Measurements from ENCODE around the gene PMEPA1. TPM values are rescaled to one million over a fixed set of nuclear protein-coding genes. Genes with fewer than 3 reads are reported as not detected.

Gene PMEPA1
- total and polyA plus RNA-seq, 10 of the 15 experiments (the other 5 are each of a cell fraction or from before 2014, with no cell fraction given): 0.02 to 0.10 (median 0.04) TPM; not detected in 3

DNA sequence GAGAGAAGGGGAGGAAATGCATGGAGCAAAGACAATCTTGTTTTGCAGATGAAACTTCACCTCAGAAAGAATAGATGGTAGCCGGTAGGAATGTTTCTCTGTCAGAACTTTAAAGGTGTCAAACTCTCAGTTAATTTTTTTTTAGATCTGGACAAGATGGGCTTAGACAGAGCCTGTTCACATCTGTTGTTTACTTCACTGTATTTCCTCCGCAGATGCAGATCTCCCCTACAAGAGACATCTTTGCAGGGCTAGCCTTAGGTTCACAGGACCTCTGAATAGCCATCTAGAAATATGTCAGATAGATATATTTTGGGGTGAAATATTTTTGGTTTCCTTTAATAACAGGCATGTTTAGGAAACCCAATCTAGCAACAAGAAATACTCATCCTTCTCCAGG lies 77.5 kb downstream of the PMEPA1 start (continued):
- TF ChIP-seq CHD1 (IDR thresholded peaks at IDR 0.05; ENCODE audit: low read depth, low read length) (no peak), HDAC6 (IDR thresholded peaks at IDR 0.05; ENCODE audit: unreplicated experiment) (no peak), MEF2B (IDR thresholded peaks at IDR 0.05; ENCODE audit: partially characterized antibody, poor library complexity, severe bottlenecking) (no peak), BACH1 (IDR thresholded peaks at IDR 0.05; ENCODE audit: borderline replicate concordance) (no peak), FOXK2 (IDR thresholded peaks at IDR 0.05) (no peak), MXI1 (IDR thresholded peaks at IDR 0.05; ENCODE audit: low read depth, low read length) (no peak), NR2F1 (conservative IDR thresholded peaks at IDR 0.05) (no peak), CHD2 (IDR thresholded peaks at IDR 0.05; ENCODE audit: borderline replicate concordance, low read depth, low read length) (no peak), ZNF622 (IDR thresholded peaks at IDR 0.05) (no peak), MAX (IDR thresholded peaks at IDR 0.05; ENCODE audit: low read depth, low read length) (no peak)
- TF ChIP-seq, protein P1, sequence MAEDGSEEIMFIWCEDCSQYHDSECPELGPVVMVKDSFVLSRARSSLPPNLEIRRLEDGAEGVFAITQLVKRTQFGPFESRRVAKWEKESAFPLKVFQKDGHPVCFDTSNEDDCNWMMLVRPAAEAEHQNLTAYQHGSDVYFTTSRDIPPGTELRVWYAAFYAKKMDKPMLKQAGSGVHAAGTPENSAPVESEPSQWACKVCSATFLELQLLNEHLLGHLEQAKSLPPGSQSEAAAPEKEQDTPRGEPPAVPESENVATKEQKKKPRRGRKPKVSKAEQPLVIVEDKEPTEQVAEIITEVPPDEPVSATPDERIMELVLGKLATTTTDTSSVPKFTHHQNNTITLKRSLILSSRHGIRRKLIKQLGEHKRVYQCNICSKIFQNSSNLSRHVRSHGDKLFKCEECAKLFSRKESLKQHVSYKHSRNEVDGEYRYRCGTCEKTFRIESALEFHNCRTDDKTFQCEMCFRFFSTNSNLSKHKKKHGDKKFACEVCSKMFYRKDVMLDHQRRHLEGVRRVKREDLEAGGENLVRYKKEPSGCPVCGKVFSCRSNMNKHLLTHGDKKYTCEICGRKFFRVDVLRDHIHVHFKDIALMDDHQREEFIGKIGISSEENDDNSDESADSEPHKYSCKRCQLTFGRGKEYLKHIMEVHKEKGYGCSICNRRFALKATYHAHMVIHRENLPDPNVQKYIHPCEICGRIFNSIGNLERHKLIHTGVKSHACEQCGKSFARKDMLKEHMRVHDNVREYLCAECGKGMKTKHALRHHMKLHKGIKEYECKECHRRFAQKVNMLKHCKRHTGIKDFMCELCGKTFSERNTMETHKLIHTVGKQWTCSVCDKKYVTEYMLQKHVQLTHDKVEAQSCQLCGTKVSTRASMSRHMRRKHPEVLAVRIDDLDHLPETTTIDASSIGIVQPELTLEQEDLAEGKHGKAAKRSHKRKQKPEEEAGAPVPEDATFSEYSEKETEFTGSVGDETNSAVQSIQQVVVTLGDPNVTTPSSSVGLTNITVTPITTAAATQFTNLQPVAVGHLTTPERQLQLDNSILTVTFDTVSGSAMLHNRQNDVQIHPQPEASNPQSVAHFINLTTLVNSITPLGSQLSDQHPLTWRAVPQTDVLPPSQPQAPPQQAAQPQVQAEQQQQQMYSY (CRISPR knock-in tag; IDR thresholded peaks at IDR 0.05): no peak
